Memory B cell (primary cell): ENCODE measurements around the gene LIME1.

Experiments used
- ATAC-seq: fragments of 150-1000 bp; cut with Tn5 transposase; 2 replicates; pipeline ENCODE4 v1.10.0; 2021; ENCODE audit warnings: low read depth, mild to moderate bottlenecking, moderate library complexity
- DNase-seq, 2 donors: peaks; one replicate each; pipeline ENCODE4 v3.0.0; 2022; ENCODE audit warnings: low spot score in 2 of 2
- H3K27ac Mint-ChIP-seq: one replicate; pipeline ENCODE4 v1.8.0; 2022; ENCODE audit warnings: mild to moderate bottlenecking, moderate library complexity, mixed read lengths
- H3K27me3 Mint-ChIP-seq: one replicate; pipeline ENCODE4 v1.8.0; 2022; ENCODE audit warnings: mixed read lengths
- H3K36me3 Mint-ChIP-seq: one replicate; pipeline ENCODE4 v1.8.0; 2022; ENCODE audit warnings: mild to moderate bottlenecking, mixed read lengths
- H3K4me1 Mint-ChIP-seq: one replicate; pipeline ENCODE4 v1.8.0; 2022; ENCODE audit warnings: mixed read lengths
- H3K4me3 Mint-ChIP-seq: one replicate; pipeline ENCODE4 v1.8.0; 2022; ENCODE audit warnings: mild to moderate bottlenecking, moderate library complexity, mixed read lengths
- H3K9me3 Mint-ChIP-seq: one replicate; pipeline ENCODE4 v1.8.0; 2022; ENCODE audit warnings: mixed read lengths

Gene LIME1

GRCh38 chr20:63736893-63737694 is 630 bp downstream of the LIME1 start:
- ATAC-seq (peak; percentile 46), DNase-seq (peak; percentile 38 to 54)
- H3K4me3 Mint-ChIP-seq = peak overlapping the region; percentile 86
- no peaks in the 10 kb centered on the region for H3K27me3 Mint-ChIP-seq
- H3K9me3 Mint-ChIP-seq = no peaks in the 10 kb centered on the region
- peaks cover 9% of the 10 kb centered on the region for H3K36me3 Mint-ChIP-seq
- peak overlapping the region; percentile 13 for H3K27ac Mint-ChIP-seq
- H3K4me1 Mint-ChIP-seq = peaks cover 10% of the 10 kb centered on the region

GRCh38 chr20:63737695-63737944 is 1.2 kb downstream of the LIME1 start:
- H3K27ac Mint-ChIP-seq = no peak overlapping the region
- ATAC-seq = no peak
- no peaks in the 10 kb centered on the region for H3K9me3 Mint-ChIP-seq
- H3K4me3 Mint-ChIP-seq = peak overlapping the region; percentile 86
- peaks cover 9% of the 10 kb centered on the region for H3K36me3 Mint-ChIP-seq
- no peaks in the 10 kb centered on the region for H3K27me3 Mint-ChIP-seq
- peaks cover 10% of the 10 kb centered on the region for H3K4me1 Mint-ChIP-seq
- no peak for DNase-seq

GRCh38 chr20:63737945-63738686 is 1.7 kb downstream of the LIME1 start:
- ATAC-seq = peak; percentile 18
- peaks cover 9% of the 10 kb centered on the region for H3K36me3 Mint-ChIP-seq

GRCh38 chr20:63738687-63739129 is 2.2 kb downstream of the LIME1 start:
- no peak for ATAC-seq
- no peaks in the 10 kb centered on the region for H3K9me3 Mint-ChIP-seq
- no peak overlapping the region for H3K27ac Mint-ChIP-seq
- H3K4me1 Mint-ChIP-seq = peaks cover 10% of the 10 kb centered on the region
- peaks cover 7% of the 10 kb centered on the region for H3K36me3 Mint-ChIP-seq
- H3K4me3 Mint-ChIP-seq = peak overlapping the region; percentile 66
- DNase-seq = no peak
- H3K27me3 Mint-ChIP-seq = no peaks in the 10 kb centered on the region

More at GRCh38 chr20:63737945-63738686, 1.7 kb downstream of the LIME1 start:
- peak overlapping the region; percentile 66 for H3K4me3 Mint-ChIP-seq
- peak in 1 of 2 donors; percentile 51 for DNase-seq
- peaks cover 10% of the 10 kb centered on the region for H3K4me1 Mint-ChIP-seq
- H3K27me3 Mint-ChIP-seq = no peaks in the 10 kb centered on the region
- no peak overlapping the region for H3K27ac Mint-ChIP-seq
- no peaks in the 10 kb centered on the region for H3K9me3 Mint-ChIP-seq

- no peaks in the 10 kb centered on the region for H3K9me3 Mint-ChIP-seq
- peaks cover 10% of the 10 kb centered on the region for H3K4me1 Mint-ChIP-seq
- DNase-seq (peak; percentile 33 to 63), ATAC-seq (peak; percentile 33)
- no peak within 1 kb of the TSS for H3K27ac Mint-ChIP-seq
- H3K27me3 Mint-ChIP-seq = no peaks in the 10 kb centered on the region
- H3K36me3 Mint-ChIP-seq = peaks cover 2% of the 10 kb centered on the region
- H3K4me3 Mint-ChIP-seq = peak within 1 kb of the TSS; percentile 44
Measured at GRCh38 chr20:63739130-63740069, 2.9 kb downstream of the LIME1 start, which contains the start of gene SLC2A4RG. Gene SLC2A4RG (plus strand): TSS chr20:63739776. CDS start chr20:63739913, 137 bp downstream.

DNA sequence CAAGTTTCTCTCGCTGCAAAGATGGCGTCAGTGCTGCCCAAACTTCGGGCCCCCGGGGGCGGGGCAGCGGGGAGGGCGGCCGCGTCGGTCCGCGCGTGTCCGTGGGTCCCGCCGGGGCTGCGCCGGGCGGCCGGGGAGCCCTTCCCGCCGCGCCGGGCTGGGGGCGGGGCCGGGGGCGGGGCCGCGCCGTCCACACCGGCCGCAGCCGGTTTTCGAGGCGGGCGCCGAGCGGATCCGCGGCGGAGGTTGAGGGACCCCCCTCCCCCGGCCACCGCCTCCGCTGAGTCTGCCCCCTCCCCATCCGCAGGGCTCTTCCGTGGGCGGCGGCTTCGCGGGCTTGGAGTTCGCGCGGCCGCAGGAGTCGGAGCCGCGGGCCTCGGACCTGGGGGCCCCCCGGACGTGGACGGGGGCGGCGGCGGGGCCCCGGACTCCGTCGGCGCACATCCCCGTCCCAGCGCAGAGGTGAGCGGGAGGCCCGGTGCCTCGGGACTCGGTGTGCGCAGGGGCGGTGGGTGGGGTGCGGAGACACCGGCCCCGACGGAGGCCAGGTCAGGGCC is 3.7 kb downstream of the LIME1 start:
- ATAC-seq (peak; percentile 3), DNase-seq (no peak)
- no peaks in the 10 kb centered on the region for H3K9me3 Mint-ChIP-seq
- peaks cover 10% of the 10 kb centered on the region for H3K4me1 Mint-ChIP-seq
- H3K36me3 Mint-ChIP-seq = no peaks in the 10 kb centered on the region
- no peaks in the 10 kb centered on the region for H3K27me3 Mint-ChIP-seq
- peak overlapping the region; percentile 39 for H3K4me3 Mint-ChIP-seq
- no peak overlapping the region for H3K27ac Mint-ChIP-seq

- no peak for ATAC-seq
- no peak for DNase-seq
- Mint-ChIP-seq H3K27ac (no peak overlapping the region), H3K4me1 (peaks cover 6% of the 10 kb centered on the region), H3K27me3 (peaks cover under 1% of the 10 kb centered on the region), H3K9me3 (no peaks in the 10 kb centered on the region), H3K4me3 (peak overlapping the region; percentile 66), H3K36me3 (no peaks in the 10 kb centered on the region)
Measured at GRCh38 chr20:63740627-63741353, 4.3 kb downstream of the LIME1 start.

DNA sequence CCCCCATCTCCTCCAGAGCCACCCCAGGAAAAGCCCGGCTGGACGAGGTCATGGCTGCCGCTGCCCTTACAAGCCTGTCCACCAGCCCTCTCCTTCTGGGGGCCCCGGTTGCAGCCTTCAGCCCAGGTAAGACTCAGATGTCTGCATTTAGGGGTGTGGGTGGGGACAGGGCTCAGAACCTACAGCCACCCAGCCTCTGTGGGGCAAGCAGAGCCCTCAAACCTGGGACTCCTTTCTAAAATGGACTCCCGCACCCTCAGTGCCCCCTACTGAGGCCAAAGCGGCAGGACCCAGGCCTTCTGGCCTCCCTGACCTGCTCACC is 4.9 kb downstream of the LIME1 start:
- no peak overlapping the region for H3K27ac Mint-ChIP-seq
- DNase-seq (no peak), ATAC-seq (no peak)
- peaks cover 1% of the 10 kb centered on the region for H3K27me3 Mint-ChIP-seq
- peaks cover 1% of the 10 kb centered on the region for H3K4me1 Mint-ChIP-seq
- H3K9me3 Mint-ChIP-seq = no peaks in the 10 kb centered on the region
- H3K4me3 Mint-ChIP-seq = peak overlapping the region; percentile 66
- H3K36me3 Mint-ChIP-seq = no peaks in the 10 kb centered on the region

GRCh38 chr20:63741676-63742380 is 5.4 kb downstream of the LIME1 start:
- Mint-ChIP-seq H3K27ac (no peak overlapping the region), H3K27me3 (peaks cover 1% of the 10 kb centered on the region), H3K4me1 (no peaks in the 10 kb centered on the region), H3K36me3 (no peaks in the 10 kb centered on the region), H3K4me3 (peak overlapping the region; percentile 66), H3K9me3 (no peaks in the 10 kb centered on the region)
- no peak for DNase-seq
- no peak for ATAC-seq

GRCh38 chr20:63742381-63743024 is 6.0 kb downstream of the LIME1 start:
- Mint-ChIP-seq H3K27ac (no peak overlapping the region), H3K4me1 (no peaks in the 10 kb centered on the region), H3K36me3 (no peaks in the 10 kb centered on the region), H3K9me3 (no peaks in the 10 kb centered on the region), H3K27me3 (peaks cover 1% of the 10 kb centered on the region), H3K4me3 (no peak overlapping the region)
- ATAC-seq (no peak), DNase-seq (no peak)

GRCh38 chr20:63743210-63743970 is 6.9 kb downstream of the LIME1 start:
- H3K4me1 Mint-ChIP-seq = no peaks in the 10 kb centered on the region
- no peak overlapping the region for H3K27ac Mint-ChIP-seq
- H3K4me3 Mint-ChIP-seq = no peak overlapping the region
- DNase-seq (no peak), ATAC-seq (no peak)
- no peaks in the 10 kb centered on the region for H3K9me3 Mint-ChIP-seq
- no peaks in the 10 kb centered on the region for H3K36me3 Mint-ChIP-seq
- peaks cover 1% of the 10 kb centered on the region for H3K27me3 Mint-ChIP-seq

- Mint-ChIP-seq H3K9me3 (no peaks in the 10 kb centered on the region), H3K36me3 (no peaks in the 10 kb centered on the region), H3K4me1 (no peaks in the 10 kb centered on the region), H3K4me3 (no peak overlapping the region), H3K27me3 (peaks cover 1% of the 10 kb centered on the region), H3K27ac (no peak overlapping the region)
- ATAC-seq (no peak), DNase-seq (no peak)
Measured at GRCh38 chr20:63744158-63744557, 7.7 kb downstream of the LIME1 start.
